NCI-H187 (cell line): ENCODE measurements around the gene MYLK.

Experiments used
- DNase-seq, 2 experiments: peaks; one replicate each; lab custom pipeline; 2025; lab: John Stamatoyannopoulos, UW

Gene MYLK

GRCh38 chr3:123791898-123792297 is 92.2 kb downstream of the MYLK start:
- no peak for DNase-seq

DNA sequence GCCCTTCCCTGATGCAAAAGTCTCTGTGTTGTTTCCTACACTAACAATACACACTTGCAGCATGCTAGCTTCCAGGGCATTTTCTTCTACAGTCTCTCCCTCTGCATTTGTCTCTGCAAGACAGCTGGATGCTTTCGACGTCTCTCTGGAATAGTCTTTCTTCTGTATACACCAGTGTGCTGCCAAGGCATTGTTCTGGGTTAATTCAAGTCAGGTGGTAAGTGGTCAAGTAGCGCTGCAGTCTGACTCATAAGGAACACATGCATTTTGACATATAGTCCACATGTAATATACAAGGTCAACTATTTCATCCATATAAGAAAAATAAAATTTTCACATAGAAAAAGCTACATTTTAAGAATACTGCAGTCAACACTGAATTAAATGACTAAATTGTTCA is 92.7 kb downstream of the MYLK start:
- no peak for DNase-seq

DNA sequence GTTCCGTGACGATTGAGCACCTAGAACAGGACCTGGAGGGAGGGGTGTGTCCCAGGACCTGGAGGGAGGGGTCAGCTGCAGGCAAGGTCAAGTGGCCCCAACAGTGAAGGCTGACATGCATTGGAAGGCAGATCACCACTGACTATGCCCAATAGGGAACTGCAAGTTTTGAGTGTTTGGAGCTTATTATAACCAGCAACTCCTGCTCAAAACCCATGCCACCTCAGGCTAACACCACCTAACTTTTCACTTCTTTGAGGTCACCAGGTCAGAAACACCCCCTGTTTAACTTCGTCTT is 93.1 kb downstream of the MYLK start:
- DNase-seq: no peak

DNA sequence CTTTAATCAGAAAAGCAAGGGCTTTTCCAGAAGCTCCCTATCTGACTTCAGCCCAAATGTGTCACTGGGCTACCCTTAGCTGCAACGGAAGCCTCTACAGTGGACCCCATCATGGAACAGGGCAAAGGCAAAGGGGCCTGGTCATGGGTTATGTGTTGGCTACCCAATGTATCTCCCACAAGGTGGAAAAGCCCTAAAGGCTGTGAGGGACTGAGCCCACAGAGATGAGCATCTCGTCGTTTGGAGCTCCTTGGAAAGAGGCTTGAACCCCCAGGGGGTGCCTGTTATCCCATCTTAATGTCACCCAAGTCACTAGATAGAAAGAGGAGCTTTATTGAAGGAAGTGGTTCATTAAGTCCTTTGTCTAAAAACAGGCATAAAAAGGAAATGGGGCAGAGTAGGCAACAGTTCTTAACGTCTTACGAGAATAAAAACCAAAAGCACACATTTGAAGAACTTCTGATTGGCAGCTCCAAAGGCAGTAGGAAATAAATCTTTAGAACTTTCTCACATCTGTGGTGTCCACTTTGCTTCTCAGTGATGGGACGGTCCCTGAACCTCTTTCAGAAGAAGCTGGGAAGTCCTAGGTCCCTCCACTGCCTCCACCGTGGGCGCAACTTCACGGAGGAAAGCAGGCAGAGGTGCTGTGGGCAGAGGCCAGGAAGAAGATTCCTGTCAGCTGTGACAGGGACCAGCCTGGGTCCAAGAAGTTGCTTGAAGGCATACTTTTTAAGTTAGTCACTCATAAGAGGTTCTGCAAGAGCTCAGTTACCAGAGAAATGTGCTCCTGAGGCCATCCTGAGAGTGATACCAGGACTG is 93.7 kb downstream of the MYLK start:
- DNase-seq: no peak

DNA sequence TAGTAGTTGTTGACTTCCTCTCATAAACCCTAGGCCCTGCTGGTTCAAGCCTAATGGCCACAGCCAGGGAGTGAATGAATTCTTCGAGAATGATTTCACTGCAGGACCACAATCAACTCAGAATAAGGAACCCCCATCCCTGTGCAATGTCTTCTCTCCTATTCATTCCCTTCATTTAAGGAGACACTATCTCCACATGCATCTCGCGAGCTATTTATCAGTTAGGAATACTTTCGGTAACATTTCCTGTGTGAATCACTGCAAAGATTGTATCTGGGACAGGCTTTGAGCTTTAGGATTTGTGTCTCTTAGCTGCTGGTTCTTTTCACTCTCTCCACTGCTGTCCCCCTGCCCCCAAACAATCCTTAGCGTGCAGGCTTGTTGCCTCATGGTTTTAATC is 94.4 kb downstream of the MYLK start:
- DNase-seq: no peak

DNA sequence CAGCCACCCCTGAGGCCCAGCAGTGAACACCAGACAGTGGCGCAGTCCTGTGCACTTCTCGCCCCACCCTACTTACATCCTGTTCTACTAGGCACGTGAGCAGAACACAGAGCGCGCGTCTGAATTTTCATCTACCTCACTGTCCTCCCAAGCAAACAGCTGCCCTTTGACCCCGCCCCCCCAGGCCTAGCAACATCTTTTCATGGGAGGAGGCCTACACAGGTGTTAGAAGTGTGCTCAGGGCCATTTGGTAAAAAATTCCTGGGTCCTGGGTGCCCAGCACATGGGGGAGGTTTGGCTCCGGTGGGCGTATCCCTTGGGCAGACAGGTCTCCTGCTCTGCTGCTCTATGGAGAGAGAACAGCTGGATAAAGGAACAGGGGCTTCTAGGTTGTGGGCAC is 95.0 kb downstream of the MYLK start:
- DNase-seq: no peak

DNA sequence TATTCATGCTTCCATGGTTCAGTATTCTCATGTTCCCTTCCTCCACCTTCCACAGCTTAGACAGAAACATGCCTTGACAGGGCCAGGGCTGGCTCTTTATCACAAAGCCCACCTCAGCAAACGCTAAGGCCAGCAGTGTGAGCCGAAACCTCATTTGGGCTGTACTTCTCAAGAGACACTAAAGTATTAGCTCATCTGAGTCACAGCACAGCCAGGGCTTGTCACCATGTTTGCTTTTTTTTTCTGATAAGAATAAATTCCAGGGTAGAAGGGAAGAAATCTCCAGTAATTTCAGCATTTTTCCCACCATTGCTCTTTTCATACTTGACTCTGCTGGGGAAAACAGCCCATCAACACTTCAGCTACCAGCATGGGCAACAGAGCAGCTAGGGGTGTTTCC is 95.4 kb downstream of the MYLK start:
- DNase-seq: no peak

GRCh38 chr3:123787133-123787532 is 97.0 kb downstream of the MYLK start:
- no peak for DNase-seq

- no peak for DNase-seq
Observed at GRCh38 chr3:123785602-123786001, 98.5 kb downstream of the MYLK start.

DNA sequence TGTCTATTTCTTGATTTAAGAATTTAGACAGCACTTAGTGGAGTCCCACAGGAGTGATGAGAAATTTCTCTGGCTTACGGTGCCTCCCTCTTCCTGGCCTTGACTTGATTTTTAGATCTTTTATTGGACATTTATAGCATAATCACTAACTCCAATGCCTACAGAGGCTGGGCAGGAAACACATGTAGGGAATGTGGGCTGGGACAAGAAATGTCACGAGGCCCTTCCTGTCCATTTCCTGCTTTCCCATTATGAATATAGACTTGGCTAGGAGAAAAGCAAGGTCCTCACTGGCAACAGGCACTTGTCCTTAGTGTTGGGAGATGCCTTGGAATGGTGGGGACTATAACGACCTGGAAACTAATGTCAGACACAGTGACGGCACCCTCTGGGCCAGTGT is 100.3 kb downstream of the MYLK start:
- no peak for DNase-seq

GRCh38 chr3:123783050-123783689 is 101.0 kb downstream of the MYLK start:
- DNase-seq: no peak

DNA sequence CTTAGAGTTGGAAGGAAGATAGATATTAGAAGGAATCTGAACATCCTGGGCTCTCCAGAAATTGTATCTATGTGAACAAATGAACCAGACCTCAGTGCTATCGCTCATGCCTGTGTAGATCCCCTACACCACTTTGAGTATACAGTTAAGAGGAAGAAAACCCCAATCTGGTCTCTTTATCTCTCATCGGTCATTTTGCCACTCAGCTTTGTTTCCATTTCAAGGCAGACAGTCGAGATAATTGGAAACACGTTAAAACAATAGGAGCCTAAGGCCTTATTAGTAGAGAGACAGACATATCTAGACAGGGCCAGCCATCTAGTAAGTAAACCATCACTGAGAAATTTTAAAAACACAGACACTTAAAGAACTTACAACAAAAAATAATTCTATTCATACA is 101.6 kb downstream of the MYLK start:
- DNase-seq: no peak

GRCh38 chr3:123781571-123782275 is 102.4 kb downstream of the MYLK start:
- no peak for DNase-seq

- no peak for DNase-seq
Observed at GRCh38 chr3:123781138-123781537, 103.0 kb downstream of the MYLK start.

- no peak for DNase-seq
Observed at GRCh38 chr3:123780656-123781055, 103.5 kb downstream of the MYLK start.

- DNase-seq: no peak
Observed at GRCh38 chr3:123779655-123780231, 104.4 kb downstream of the MYLK start.

DNA sequence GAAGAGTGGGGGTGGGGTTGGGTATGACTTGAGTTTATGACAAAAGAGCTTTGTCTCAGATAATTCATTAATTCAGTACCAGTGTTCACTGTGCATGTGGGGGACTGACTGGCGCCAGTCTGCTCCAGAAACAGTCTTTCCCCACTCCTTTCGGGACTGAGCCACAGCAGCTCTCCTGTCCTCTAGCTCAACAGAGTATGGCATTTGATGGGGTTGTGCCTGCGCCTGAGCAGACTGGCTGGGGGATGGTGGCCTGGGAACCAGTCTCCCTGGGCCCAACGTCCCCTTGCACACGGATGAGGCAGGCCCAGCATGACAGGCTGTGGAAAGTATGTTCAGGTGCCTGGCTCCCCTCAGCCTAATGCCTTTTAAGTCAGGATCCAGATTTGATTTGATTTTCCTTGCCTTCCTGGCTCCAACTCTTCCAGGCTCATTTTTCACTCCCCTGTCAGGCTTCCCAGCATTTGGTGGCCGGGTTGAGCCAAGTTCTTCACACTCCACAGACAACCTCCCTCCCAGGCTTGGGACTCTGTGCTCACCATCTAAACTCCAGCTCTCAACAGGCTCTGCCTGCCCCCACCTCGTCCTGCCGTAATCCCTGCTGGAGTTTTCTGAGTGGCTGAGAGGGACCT is 105.0 kb downstream of the MYLK start:
- no peak for DNase-seq

DNA sequence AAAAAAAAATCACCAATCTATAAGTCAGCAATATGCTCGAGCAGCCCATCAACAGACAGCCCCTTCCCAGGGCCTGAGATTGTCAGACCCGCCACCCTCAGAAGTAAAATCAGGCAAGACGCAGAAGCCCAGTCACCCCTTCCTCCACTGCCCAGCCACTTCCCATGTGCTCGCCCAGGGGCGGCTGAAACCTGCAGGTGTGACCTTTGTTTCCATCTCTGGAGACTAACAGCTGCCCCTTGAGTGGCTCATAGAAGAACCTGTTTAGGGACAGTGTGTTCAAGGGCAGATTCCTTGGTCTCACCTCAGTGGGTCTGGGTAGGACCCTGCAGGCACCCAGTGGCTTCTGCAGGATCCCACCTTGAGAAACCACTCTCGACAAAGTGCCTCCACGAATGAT is 105.6 kb downstream of the MYLK start:
- DNase-seq: no peak

- no peak for DNase-seq
Observed at GRCh38 chr3:123776071-123776782, 107.9 kb downstream of the MYLK start.

- no peak for DNase-seq
Observed at GRCh38 chr3:123774474-123774873, 109.7 kb downstream of the MYLK start.

GRCh38 chr3:123773681-123774431 is 110.3 kb downstream of the MYLK start:
- no peak for DNase-seq
